PC-3 (cell line): ENCODE data around the gene ZBTB7B. TPM values are rescaled to one million over a fixed set of nuclear protein-coding genes. Genes with fewer than 3 reads are reported as not detected.

Experiments
- ATAC-seq: fragments of 200-7000 bp; cut with Tn5 transposase; 2 replicates; pipeline ENCODE4 v1.9.1; 2020; ENCODE audit warnings: mild to moderate bottlenecking, moderate library complexity
- BruUV-seq: library from RNA; stranded (reverse); fragments of 400-500 nt; replicated peaks from 2 replicates; lab custom pipeline; 2021; lab: Mats Ljungman, UMichigan
- CTCF ChIA-PET: fragments of 300-600 bp; sonication (Branson Sonifier 250); formaldehyde crosslinking; loops from one replicate; lab custom pipeline; 2022; ENCODE audit warnings: antibody characterized with exemption; lab: Charles Lee
- POLR2A ChIA-PET: fragments of 300-600 bp; sonication (Branson Sonifier 250); formaldehyde crosslinking; loops from one replicate; lab custom pipeline; 2022; ENCODE audit warnings: antibody characterized with exemption; ENCODE audit not compliant: unreplicated experiment; lab: Charles Lee
- DNase-seq: peaks from one replicate; pipeline ENCODE4 v3.0.0-alpha.2; 2015
- H2AFZ ChIP-seq: fragments of 300-600 bp; sonication (generic); 2 replicates; pipeline ENCODE4 v1.6.0; 2016; ENCODE audit warnings: antibody characterized with exemption, low read length
- H3F3A ChIP-seq: fragments of 300-600 bp; sonication (generic); one replicate; pipeline ENCODE4 v1.6.0; 2017; ENCODE audit warnings: antibody characterized with exemption, low read length, control low read depth, mild to moderate bottlenecking; ENCODE audit not compliant: unreplicated experiment
- H3K27ac ChIP-seq: fragments of 300-600 bp; sonication (generic); 2 replicates; pipeline ENCODE4 v1.5.1; 2016; ENCODE audit warnings: mild to moderate bottlenecking, low read length
- H3K27me3 ChIP-seq: fragments of 300-600 bp; sonication (generic); 2 replicates; pipeline ENCODE4 v1.6.1; 2016; ENCODE audit warnings: low read length, mixed read lengths
- H3K36me3 ChIP-seq: fragments of 300-600 bp; sonication (generic); 2 replicates; pipeline ENCODE4 v1.6.1; 2016; ENCODE audit warnings: low read depth, mixed run types, low read length, mixed read lengths
- H3K4me1 ChIP-seq: fragments of 300-600 bp; sonication (generic); 2 replicates; pipeline ENCODE4 v1.5.1; 2016; ENCODE audit warnings: low read length; ENCODE audit not compliant: insufficient read depth
- H3K4me2 ChIP-seq: fragments of 300-600 bp; sonication (generic); 2 replicates; pipeline ENCODE4 v1.6.0; 2016; ENCODE audit warnings: low read length
- H3K4me3 ChIP-seq: fragments of 300-600 bp; sonication (generic); 2 replicates; pipeline ENCODE4 v1.5.1; 2016; ENCODE audit warnings: mild to moderate bottlenecking, low read length, mixed read lengths
- H3K79me2 ChIP-seq: fragments of 300-600 bp; sonication (generic); 2 replicates; pipeline ENCODE4 v1.6.1; 2017; ENCODE audit warnings: low read length, mixed read lengths
- H3K9ac ChIP-seq: fragments of 300-600 bp; sonication (generic); 2 replicates; pipeline ENCODE4 v1.6.0; 2016; ENCODE audit warnings: mild to moderate bottlenecking, low read length
- H3K9me2 ChIP-seq: fragments of 300-600 bp; sonication (generic); replicated peaks from 2 replicates; pipeline ENCODE4 v1.6.1; 2016; ENCODE audit warnings: mixed run types, low read length, mixed read lengths
- H3K9me3 ChIP-seq: fragments of 300-600 bp; sonication (generic); 2 replicates; pipeline ENCODE4 v1.6.1; 2016; ENCODE audit warnings: low read length, mixed read lengths
- H4K20me1 ChIP-seq: fragments of 300-600 bp; sonication (generic); 2 replicates; pipeline ENCODE4 v1.6.1; 2016; ENCODE audit warnings: low read length, mixed read lengths
- EZH2 ChIP-seq: fragments of 300-600 bp; sonication (generic); IDR thresholded peaks from one replicate; pipeline ENCODE4 v1.6.1; 2017; ENCODE audit warnings: antibody characterized with exemption, mild to moderate bottlenecking, low read length; ENCODE audit not compliant: unreplicated experiment
- EZH2phosphoT487 ChIP-seq: fragments of 300-600 bp; sonication (generic); IDR thresholded peaks from 2 replicates; pipeline ENCODE4 v1.6.1; 2018; ENCODE audit warnings: mild to moderate bottlenecking, antibody characterized with exemption, low read length, borderline replicate concordance
- intact Hi-C: fragments of 100-400 bp; cut with micrococcal nuclease; formaldehyde crosslinking; loops from 2 replicates; pipeline ENCODE4 v1.9.0; 2023
- total RNA-seq: library from RNA; depleted of rRNA; stranded (reverse); fragments of >200 nt; gene quantifications from 2 replicates; pipeline ENCODE4 v1.2.3, GENCODE V29; 2014
- TF ChIP-seq, protein P1 (sequence below): fragments of 300-600 bp; sonication (generic); conservative IDR thresholded peaks from 2 replicates; pipeline ENCODE4 v1.5.1; 2017; ENCODE audit warnings: antibody characterized with exemption, low read depth, mild to moderate bottlenecking, low read length

ZBTB7B gene
- total RNA-seq, 1 experiment from 2014 or later, result 39.7 TPM

GRCh38 chr1:155007251-155007828, 4.7 kb downstream of the ZBTB7B start:
- no TSS peak for BruUV-seq
- Histone ChIP-seq H3K27me3 (no peaks in the 10 kb centered on the region), H3K79me2 (peaks cover 96% of the 10 kb centered on the region), H3K4me1 (peaks cover 37% of the 10 kb centered on the region), H3K9me3 (no peaks in the 10 kb centered on the region), H3K9me2 (no peaks in the 10 kb centered on the region), H3K27ac (no peak overlapping the region), H4K20me1 (0 out of 2 replicates have a peak, but pooled peaks cover 3% of the 10 kb centered on the region), H3F3A (peaks cover 4% of the 10 kb centered on the region), H2AFZ (no peak overlapping the region), H3K36me3 (peaks cover 17% of the 10 kb centered on the region; the same call in 1 of the 2 replicates), H3K4me2 (no peak overlapping the region), H3K4me3 (no peak overlapping the region), H3K9ac (no peak overlapping the region)
- intact Hi-C loops, result no loop called here
- ChIA-PET CTCF (no interaction called here), POLR2A (no interaction called here)
- ATAC-seq (no peak), DNase-seq (no peak)
- no peak for TF ChIP-seq EZH2phosphoT487
- TF ChIP-seq, protein P1, sequence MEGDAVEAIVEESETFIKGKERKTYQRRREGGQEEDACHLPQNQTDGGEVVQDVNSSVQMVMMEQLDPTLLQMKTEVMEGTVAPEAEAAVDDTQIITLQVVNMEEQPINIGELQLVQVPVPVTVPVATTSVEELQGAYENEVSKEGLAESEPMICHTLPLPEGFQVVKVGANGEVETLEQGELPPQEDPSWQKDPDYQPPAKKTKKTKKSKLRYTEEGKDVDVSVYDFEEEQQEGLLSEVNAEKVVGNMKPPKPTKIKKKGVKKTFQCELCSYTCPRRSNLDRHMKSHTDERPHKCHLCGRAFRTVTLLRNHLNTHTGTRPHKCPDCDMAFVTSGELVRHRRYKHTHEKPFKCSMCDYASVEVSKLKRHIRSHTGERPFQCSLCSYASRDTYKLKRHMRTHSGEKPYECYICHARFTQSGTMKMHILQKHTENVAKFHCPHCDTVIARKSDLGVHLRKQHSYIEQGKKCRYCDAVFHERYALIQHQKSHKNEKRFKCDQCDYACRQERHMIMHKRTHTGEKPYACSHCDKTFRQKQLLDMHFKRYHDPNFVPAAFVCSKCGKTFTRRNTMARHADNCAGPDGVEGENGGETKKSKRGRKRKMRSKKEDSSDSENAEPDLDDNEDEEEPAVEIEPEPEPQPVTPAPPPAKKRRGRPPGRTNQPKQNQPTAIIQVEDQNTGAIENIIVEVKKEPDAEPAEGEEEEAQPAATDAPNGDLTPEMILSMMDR, result no peak
- TF ChIP-seq EZH2, result no peak

DNA sequence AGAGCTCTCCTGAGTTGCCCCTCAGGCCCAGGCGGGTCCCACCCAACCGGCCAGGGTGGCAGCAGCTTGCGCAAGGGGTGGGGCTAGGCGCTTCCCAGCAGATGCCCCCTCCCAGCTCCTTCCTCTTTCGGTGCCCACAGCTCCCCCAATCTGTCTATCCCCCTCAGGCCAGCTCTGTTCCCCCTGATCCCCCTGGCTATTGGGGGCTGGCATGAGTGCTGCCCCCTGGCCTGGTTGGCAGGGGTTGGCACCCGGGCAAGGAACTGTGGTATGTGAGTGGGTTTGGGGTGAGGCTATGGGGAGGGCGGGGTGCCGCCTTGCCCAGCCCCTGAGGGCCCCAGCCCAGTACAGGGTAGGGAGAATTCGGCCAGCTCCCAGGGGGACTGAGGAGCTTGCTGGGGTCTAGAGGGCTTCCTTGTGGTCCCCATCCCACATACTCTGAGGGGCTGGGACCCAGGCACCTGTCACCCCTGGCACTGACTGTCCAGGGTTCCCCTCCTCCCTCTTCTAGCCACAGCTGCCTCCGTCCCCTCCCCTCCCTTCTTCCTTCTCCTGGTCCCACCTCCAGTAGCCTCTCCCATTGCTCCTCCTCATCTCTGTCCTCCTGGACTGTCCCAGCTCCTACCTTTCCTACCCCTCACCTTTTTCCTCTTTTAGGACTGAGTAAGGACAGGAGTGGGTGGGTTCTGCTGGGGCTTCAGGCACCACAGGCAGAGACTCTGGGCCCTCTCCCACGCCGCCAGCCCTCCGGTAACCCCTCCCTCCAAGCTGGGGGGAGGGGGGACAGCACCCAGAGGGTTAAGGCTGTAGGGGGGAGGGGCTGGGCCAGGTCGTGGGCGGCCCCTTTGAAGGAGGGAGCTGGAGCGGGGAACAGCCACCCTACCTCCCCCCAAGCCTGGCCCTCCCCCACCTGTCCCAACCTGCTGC, 5.7 kb downstream of the ZBTB7B start:
- POLR2A ChIA-PET, result no interaction called here
- CTCF ChIA-PET, result no interaction called here
- no TSS peak for BruUV-seq

More for the DNA sequence above, 5.7 kb downstream of the ZBTB7B start:
- DNase-seq (no peak), ATAC-seq (no peak)
- H3K4me3 ChIP-seq, result no peak overlapping the region
- H3K27ac ChIP-seq, result no peak overlapping the region
- H3K4me1 ChIP-seq, result peaks cover 37% of the 10 kb centered on the region
- H3F3A ChIP-seq, result peaks cover 4% of the 10 kb centered on the region
- TF ChIP-seq EZH2phosphoT487 (no peak), EZH2 (no peak)
- TF ChIP-seq, protein P1, result no peak
- H3K9ac ChIP-seq, result no peak overlapping the region
- H3K4me2 ChIP-seq, result no peak overlapping the region
- no peak overlapping the region for H2AFZ ChIP-seq
- H3K9me3 ChIP-seq, result no peaks in the 10 kb centered on the region
- H3K27me3 ChIP-seq, result no peaks in the 10 kb centered on the region
- no peaks in the 10 kb centered on the region for H3K9me2 ChIP-seq
- peaks cover 98% of the 10 kb centered on the region for H3K79me2 ChIP-seq
- H3K36me3 ChIP-seq, result peaks cover 18% of the 10 kb centered on the region; the same call in 1 of the 2 replicates
- H4K20me1 ChIP-seq, result 0 out of 2 replicates have a peak, but pooled peaks cover 3% of the 10 kb centered on the region
- intact Hi-C loops, result no loop called here
